Measurements from ENCODE around the gene PPEF1.
"Not testable (repeated sequence)": the region's sequence is repeated elsewhere in the genome, so short reads cannot be mapped to it uniquely, and the experiment has no call there.

PPEF1 gene

GRCh38 chrX:18809641-18810040 lies 102.2 kb downstream of the PPEF1 start:
- no peak overlapping the region for H3K4me3 Mint-ChIP-seq
- H3K27ac Mint-ChIP-seq = no peak overlapping the region
- no peaks in the 10 kb centered on the region for H3K27me3 Mint-ChIP-seq
- no peaks in the 10 kb centered on the region for H3K36me3 Mint-ChIP-seq (ENCODE audit: low read depth)
- H3K9me3 Mint-ChIP-seq = no peaks in the 10 kb centered on the region
- no peaks in the 10 kb centered on the region for H3K4me1 Mint-ChIP-seq (ENCODE audit: low read depth)

GRCh38 chrX:18810416-18810815 lies 103.0 kb downstream of the PPEF1 start:
- Mint-ChIP-seq H3K27ac (no peak overlapping the region), H3K4me3 (no peak overlapping the region), H3K27me3 (no peaks in the 10 kb centered on the region), H3K9me3 (no peaks in the 10 kb centered on the region), H3K4me1 (ENCODE audit: low read depth) (no peaks in the 10 kb centered on the region), H3K36me3 (ENCODE audit: low read depth) (no peaks in the 10 kb centered on the region)

GRCh38 chrX:18825375-18825774 lies 117.9 kb downstream of the PPEF1 start:
- no peaks in the 10 kb centered on the region for H3K27me3 Mint-ChIP-seq
- H3K36me3 Mint-ChIP-seq (ENCODE audit: low read depth) = no peaks in the 10 kb centered on the region
- H3K27ac Mint-ChIP-seq = no peak overlapping the region
- no peaks in the 10 kb centered on the region for H3K4me1 Mint-ChIP-seq (ENCODE audit: low read depth)
- no peaks in the 10 kb centered on the region for H3K9me3 Mint-ChIP-seq
- H3K4me3 Mint-ChIP-seq = no peak overlapping the region

- H3K9me3 Mint-ChIP-seq = no peaks in the 10 kb centered on the region
- H3K27me3 Mint-ChIP-seq = no peaks in the 10 kb centered on the region
- H3K4me1 Mint-ChIP-seq (ENCODE audit: low read depth) = no peaks in the 10 kb centered on the region
- H3K36me3 Mint-ChIP-seq (ENCODE audit: low read depth) = no peaks in the 10 kb centered on the region
- no peak overlapping the region for H3K27ac Mint-ChIP-seq
- no peak overlapping the region for H3K4me3 Mint-ChIP-seq
Observed at GRCh38 chrX:18828832-18829404, 121.5 kb downstream of the PPEF1 start.

GRCh38 chrX:18833071-18833731 lies 125.8 kb downstream of the PPEF1 start:
- Mint-ChIP-seq H3K4me1 (ENCODE audit: low read depth) (no peaks in the 10 kb centered on the region), H3K4me3 (no peak overlapping the region), H3K27ac (no peak overlapping the region), H3K27me3 (no peaks in the 10 kb centered on the region), H3K9me3 (no peaks in the 10 kb centered on the region), H3K36me3 (ENCODE audit: low read depth) (no peaks in the 10 kb centered on the region)

GRCh38 chrX:18847901-18848300 lies 140.5 kb downstream of the PPEF1 start:
- not testable (repeated sequence) for H3K4me3 Mint-ChIP-seq; H3K4me1 Mint-ChIP-seq (ENCODE audit: low read depth); H3K27me3 Mint-ChIP-seq; H3K36me3 Mint-ChIP-seq (ENCODE audit: low read depth); H3K27ac Mint-ChIP-seq; H3K9me3 Mint-ChIP-seq

GRCh38 chrX:18855919-18856644 lies 148.6 kb downstream of the PPEF1 start:
- Mint-ChIP-seq H3K27ac (no peak overlapping the region), H3K27me3 (no peaks in the 10 kb centered on the region), H3K36me3 (ENCODE audit: low read depth) (no peaks in the 10 kb centered on the region), H3K9me3 (no peaks in the 10 kb centered on the region), H3K4me1 (ENCODE audit: low read depth) (peaks cover 28% of the 10 kb centered on the region), H3K4me3 (no peak overlapping the region)

- no peaks in the 10 kb centered on the region for H3K27me3 Mint-ChIP-seq
- no peak overlapping the region for H3K4me3 Mint-ChIP-seq
- H3K27ac Mint-ChIP-seq = no peak overlapping the region
- no peaks in the 10 kb centered on the region for H3K9me3 Mint-ChIP-seq
- no peaks in the 10 kb centered on the region for H3K36me3 Mint-ChIP-seq (ENCODE audit: low read depth)
- peaks cover 28% of the 10 kb centered on the region for H3K4me1 Mint-ChIP-seq (ENCODE audit: low read depth)
Observed at GRCh38 chrX:18856645-18856997, 149.2 kb downstream of the PPEF1 start.

- no peak overlapping the region for H3K27ac Mint-ChIP-seq
- no peak overlapping the region for H3K4me3 Mint-ChIP-seq
- no peaks in the 10 kb centered on the region for H3K9me3 Mint-ChIP-seq
- no peaks in the 10 kb centered on the region for H3K27me3 Mint-ChIP-seq
- no peaks in the 10 kb centered on the region for H3K36me3 Mint-ChIP-seq (ENCODE audit: low read depth)
- peaks cover 3% of the 10 kb centered on the region for H3K4me1 Mint-ChIP-seq (ENCODE audit: low read depth)
Observed at GRCh38 chrX:18861511-18861910, 154.1 kb downstream of the PPEF1 start.

- no peaks in the 10 kb centered on the region for H3K9me3 Mint-ChIP-seq
- H3K4me1 Mint-ChIP-seq (ENCODE audit: low read depth) = no peaks in the 10 kb centered on the region
- H3K27me3 Mint-ChIP-seq = no peaks in the 10 kb centered on the region
- H3K4me3 Mint-ChIP-seq = no peak overlapping the region
- H3K36me3 Mint-ChIP-seq (ENCODE audit: low read depth) = no peaks in the 10 kb centered on the region
- no peak overlapping the region for H3K27ac Mint-ChIP-seq
Observed at GRCh38 chrX:18864390-18864920, 157.0 kb downstream of the PPEF1 start.

- no peaks in the 10 kb centered on the region for H3K27me3 Mint-ChIP-seq
- no peaks in the 10 kb centered on the region for H3K9me3 Mint-ChIP-seq
- H3K36me3 Mint-ChIP-seq (ENCODE audit: low read depth) = no peaks in the 10 kb centered on the region
- no peak overlapping the region for H3K27ac Mint-ChIP-seq
- peaks cover 9% of the 10 kb centered on the region for H3K4me1 Mint-ChIP-seq (ENCODE audit: low read depth)
- H3K4me3 Mint-ChIP-seq = no peak overlapping the region
Observed at GRCh38 chrX:18871161-18871890, 163.9 kb downstream of the PPEF1 start.

- no peaks in the 10 kb centered on the region for H3K9me3 Mint-ChIP-seq
- no peaks in the 10 kb centered on the region for H3K27me3 Mint-ChIP-seq
- H3K4me3 Mint-ChIP-seq = no peak overlapping the region
- H3K36me3 Mint-ChIP-seq (ENCODE audit: low read depth) = no peaks in the 10 kb centered on the region
- H3K27ac Mint-ChIP-seq = no peak overlapping the region
- peaks cover 9% of the 10 kb centered on the region for H3K4me1 Mint-ChIP-seq (ENCODE audit: low read depth)
Observed at GRCh38 chrX:18871970-18872369, 164.5 kb downstream of the PPEF1 start.

- Mint-ChIP-seq H3K36me3 (ENCODE audit: low read depth) (no peaks in the 10 kb centered on the region), H3K9me3 (no peaks in the 10 kb centered on the region), H3K27me3 (no peaks in the 10 kb centered on the region), H3K4me3 (no peak overlapping the region), H3K27ac (peak overlapping the region; percentile 41), H3K4me1 (ENCODE audit: low read depth) (peaks cover 9% of the 10 kb centered on the region)
Observed at GRCh38 chrX:18872621-18873020, 165.2 kb downstream of the PPEF1 start.

- Mint-ChIP-seq H3K4me1 (ENCODE audit: low read depth) (peaks cover 9% of the 10 kb centered on the region), H3K36me3 (ENCODE audit: low read depth) (no peaks in the 10 kb centered on the region), H3K4me3 (no peak overlapping the region), H3K27me3 (no peaks in the 10 kb centered on the region), H3K9me3 (no peaks in the 10 kb centered on the region), H3K27ac (peak overlapping the region; percentile 41)
Observed at GRCh38 chrX:18873189-18873791, 165.8 kb downstream of the PPEF1 start.

- H3K4me3 Mint-ChIP-seq = no peak overlapping the region
- H3K27ac Mint-ChIP-seq = no peak overlapping the region
Observed at GRCh38 chrX:18873836-18874235, 166.4 kb downstream of the PPEF1 start.

More at GRCh38 chrX:18873836-18874235, 166.4 kb downstream of the PPEF1 start:
- no peaks in the 10 kb centered on the region for H3K27me3 Mint-ChIP-seq
- no peaks in the 10 kb centered on the region for H3K9me3 Mint-ChIP-seq
- no peaks in the 10 kb centered on the region for H3K36me3 Mint-ChIP-seq (ENCODE audit: low read depth)
- peaks cover 9% of the 10 kb centered on the region for H3K4me1 Mint-ChIP-seq (ENCODE audit: low read depth)

Data from stimulated activated naive CD8-positive, alpha-beta T cell treated with anti-CD3 and anti-CD28 coated beads, Interleukin-15, Interleukin-2, amounts not matched to agents 100 ng/mL and 50 ng/mL, for 24 hours (primary cell).